Transverse colon (tissue), 4 donors: ENCODE results near the gene SLC35B2. TPM values are rescaled to one million over a fixed set of nuclear protein-coding genes. Genes with fewer than 3 reads are reported as not detected.

Experiments used
- DNase-seq: peaks from one replicate; pipeline ENCODE4 v3.0.0-alpha.2; 2019
- H3K27ac ChIP-seq, 4 donors: fragments of 200-600 bp; sonication (generic); 2 replicates each; pipeline ENCODE4 v1.5.1; 2016 to 2018; ENCODE audit warnings: inconsistent platforms in 4 of 4
- H3K27me3 ChIP-seq: fragments of 200-600 bp; sonication (generic); 2 replicates; pipeline ENCODE4 v1.5.1; 2017; ENCODE audit warnings: inconsistent platforms
- H3K36me3 ChIP-seq, 4 donors: fragments of 200-600 bp; sonication (generic); 2 replicates each; pipeline ENCODE4 v1.5.1; 2017 to 2019; ENCODE audit warnings: inconsistent platforms in 4 of 4
- H3K4me1 ChIP-seq, 4 donors: fragments of 200-600 bp; sonication (generic); 2 replicates each; pipeline ENCODE4 v1.5.1; 2017 to 2020; ENCODE audit warnings: inconsistent platforms in 4 of 4
- H3K4me3 ChIP-seq, 4 donors: fragments of 200-600 bp; sonication (generic); 1 replicate in 1 of 4; 2 replicates in 3 of 4; pipeline versions ENCODE4 v1.5.1 to v1.6.1; 2017 to 2019; ENCODE audit warnings: inconsistent platforms in 4 of 4
- H3K9me3 ChIP-seq, 2 donors: fragments of 200-600 bp; sonication (generic); 2 replicates each; pipeline ENCODE4 v1.5.1; 2017 to 2019; ENCODE audit warnings: inconsistent platforms in 2 of 2
- EP300 ChIP-seq: sonication (generic); formaldehyde crosslinking; IDR thresholded peaks from one replicate; pipeline ENCODE4 v1.6.1; 2017; ENCODE audit warnings: antibody characterized with exemption, low read depth
- POLR2A ChIP-seq: fragments of 450-650 bp; IDR thresholded peaks from one replicate; pipeline ENCODE4 v1.6.1; 2016; ENCODE audit warnings: antibody characterized with exemption, mild to moderate bottlenecking, moderate library complexity
- POLR2AphosphoS5 ChIP-seq, 3 donors: sonication (generic); formaldehyde crosslinking; IDR thresholded peaks; one replicate each; pipeline ENCODE4 v1.6.1; 2016; ENCODE audit warnings: antibody characterized with exemption in 3 of 3
- WGBS, 2 donors: methylation state at CpG; one replicate each; pipeline ENCODE4 v1.1.5; 2018; ENCODE audit warnings: low coverage in 1 of 2; 5-methylcytosine and 5-hydroxymethylcytosine counted together
- in situ Hi-C, 4 donors: fragments of 200-750 bp; cut with MboI; loops; one replicate each; pipeline versions ENCODE4 v1.15.0 to v1.15.1; 2017; ENCODE audit warnings: low sequenced_read_pairs in 3 of 4, low pct_ligation_motif_present in 1 of 4, low pct_unique_long_range_greater_than_20kb in 1 of 4
- intact Hi-C: fragments of 100-400 bp; cut with DNase I; formaldehyde crosslinking; loops from one replicate; pipeline ENCODE4 v1.15.1; 2023; ENCODE audit warnings: low total_unique reads
- total RNA-seq, 4 donors: library from RNA; depleted of rRNA; stranded (reverse); fragments of >200 nt; gene quantifications; one replicate each; pipeline ENCODE4 v1.1.0, GENCODE V29; 2016
- TF ChIP-seq, protein P1 (sequence below), 5 experiments: fragments of 200-600 bp in 3 of 5; fragments of 450-650 bp in 2 of 5; sonication (generic) in 3 of 5; IDR thresholded peaks; 1 replicate in 2 of 5; 2 replicates in 3 of 5; pipeline ENCODE4 v1.5.1; 2016 to 2017; ENCODE audit warnings: antibody characterized with exemption in 5 of 5, inconsistent platforms in 3 of 5, mild to moderate bottlenecking in 2 of 5, moderate library complexity in 1 of 5

Gene SLC35B2
- total RNA-seq, 4 donors from 2014 or later = 9.0 to 36.4 (median 22.5) TPM

DNA sequence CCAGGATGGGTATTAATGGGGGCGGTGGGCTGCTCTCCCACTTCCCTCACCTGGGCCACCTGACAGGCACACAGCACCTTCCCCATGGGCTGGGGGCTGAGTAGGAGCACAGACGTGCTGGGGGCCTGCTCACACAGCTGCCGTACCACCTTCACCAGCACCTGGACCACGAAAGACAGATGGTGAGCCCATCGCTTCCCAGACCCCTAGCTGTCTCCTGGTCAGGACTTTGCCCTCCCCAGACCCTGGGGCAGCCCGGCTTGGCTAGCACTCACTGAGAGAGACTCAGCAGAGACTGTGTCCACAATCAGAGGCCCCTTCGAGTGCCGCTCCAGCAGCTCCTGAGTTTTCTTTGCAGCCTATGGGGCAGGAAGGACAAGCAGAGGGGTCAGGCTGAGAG, 43.8 kb upstream of the SLC35B2 start:
- in situ Hi-C loops = no loop called here
- 94 to 100% methylated on average over 3 to 7 of the region's 8 CpGs for WGBS, 2 donors
- peaks cover 0 to 29% (median 11%) of the 10 kb centered on the region in 4 donors for H3K36me3 ChIP-seq
- no peak for DNase-seq
- intact Hi-C loops = no loop called here
- TF ChIP-seq POLR2A = no peak
- TF ChIP-seq, protein P1, sequence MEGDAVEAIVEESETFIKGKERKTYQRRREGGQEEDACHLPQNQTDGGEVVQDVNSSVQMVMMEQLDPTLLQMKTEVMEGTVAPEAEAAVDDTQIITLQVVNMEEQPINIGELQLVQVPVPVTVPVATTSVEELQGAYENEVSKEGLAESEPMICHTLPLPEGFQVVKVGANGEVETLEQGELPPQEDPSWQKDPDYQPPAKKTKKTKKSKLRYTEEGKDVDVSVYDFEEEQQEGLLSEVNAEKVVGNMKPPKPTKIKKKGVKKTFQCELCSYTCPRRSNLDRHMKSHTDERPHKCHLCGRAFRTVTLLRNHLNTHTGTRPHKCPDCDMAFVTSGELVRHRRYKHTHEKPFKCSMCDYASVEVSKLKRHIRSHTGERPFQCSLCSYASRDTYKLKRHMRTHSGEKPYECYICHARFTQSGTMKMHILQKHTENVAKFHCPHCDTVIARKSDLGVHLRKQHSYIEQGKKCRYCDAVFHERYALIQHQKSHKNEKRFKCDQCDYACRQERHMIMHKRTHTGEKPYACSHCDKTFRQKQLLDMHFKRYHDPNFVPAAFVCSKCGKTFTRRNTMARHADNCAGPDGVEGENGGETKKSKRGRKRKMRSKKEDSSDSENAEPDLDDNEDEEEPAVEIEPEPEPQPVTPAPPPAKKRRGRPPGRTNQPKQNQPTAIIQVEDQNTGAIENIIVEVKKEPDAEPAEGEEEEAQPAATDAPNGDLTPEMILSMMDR (IDR thresholded peaks at IDR 0.05) = no peak
- no peak for TF ChIP-seq POLR2AphosphoS5 (IDR thresholded peaks at IDR 0.05)
- no peak for TF ChIP-seq EP300
- no peak overlapping the region for H3K4me3 ChIP-seq
- peaks cover 25% of the 10 kb centered on the region for H3K27me3 ChIP-seq
- H3K27ac ChIP-seq = no peak overlapping the region
- peaks cover 6 to 16% (median 14%) of the 10 kb centered on the region in 4 donors for H3K4me1 ChIP-seq
- H3K9me3 ChIP-seq = no peaks in the 10 kb centered on the region

DNA sequence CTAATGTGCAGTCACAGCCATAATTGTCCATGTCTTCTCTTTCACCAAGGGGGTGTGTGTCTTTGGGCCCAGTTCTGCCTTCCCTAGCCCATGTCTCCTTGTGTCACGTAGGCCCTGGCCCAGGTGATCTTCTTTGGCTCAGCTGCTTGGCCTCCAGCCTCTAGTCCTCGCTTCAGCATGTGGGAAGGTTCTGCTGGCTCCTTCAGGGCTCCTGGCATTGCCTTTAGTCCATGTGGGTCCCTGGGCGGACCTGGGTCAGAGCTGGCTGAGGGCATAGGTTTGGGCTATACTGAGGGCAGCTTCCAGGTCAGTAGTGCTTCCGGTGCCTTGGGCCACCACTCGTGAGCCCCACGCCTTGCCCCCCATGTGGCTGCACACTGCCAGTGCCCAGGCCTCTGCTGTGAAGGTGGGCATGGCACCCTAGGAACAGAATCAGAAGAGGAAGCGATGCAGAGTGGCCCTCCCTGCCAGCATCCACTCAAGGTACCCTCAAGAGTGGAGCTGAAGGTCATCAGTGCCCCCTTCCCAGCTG, 43.0 kb upstream of the SLC35B2 start:
- Histone ChIP-seq H3K27me3 (peaks cover 32% of the 10 kb centered on the region), H3K36me3 (peaks cover 0 to 22% (median 11%) of the 10 kb centered on the region in 4 donors), H3K9me3 (no peaks in the 10 kb centered on the region), H3K4me3 (no peak overlapping the region), H3K4me1 (peaks cover 6 to 16% (median 14%) of the 10 kb centered on the region in 4 donors), H3K27ac (no peak overlapping the region)
- DNase-seq = no peak
- in situ Hi-C loops = no loop called here
- intact Hi-C loops = no loop called here
- no peak for TF ChIP-seq POLR2A
- no peak for TF ChIP-seq EP300
- TF ChIP-seq, protein P1 (IDR thresholded peaks at IDR 0.05) = no peak
- TF ChIP-seq POLR2AphosphoS5 (IDR thresholded peaks at IDR 0.05) = no peak
- WGBS, 2 donors = 75% methylated on average over 4 of the region's 7 CpGs; no CpG with 5 or more reads in 1 of the 2 donors

DNA sequence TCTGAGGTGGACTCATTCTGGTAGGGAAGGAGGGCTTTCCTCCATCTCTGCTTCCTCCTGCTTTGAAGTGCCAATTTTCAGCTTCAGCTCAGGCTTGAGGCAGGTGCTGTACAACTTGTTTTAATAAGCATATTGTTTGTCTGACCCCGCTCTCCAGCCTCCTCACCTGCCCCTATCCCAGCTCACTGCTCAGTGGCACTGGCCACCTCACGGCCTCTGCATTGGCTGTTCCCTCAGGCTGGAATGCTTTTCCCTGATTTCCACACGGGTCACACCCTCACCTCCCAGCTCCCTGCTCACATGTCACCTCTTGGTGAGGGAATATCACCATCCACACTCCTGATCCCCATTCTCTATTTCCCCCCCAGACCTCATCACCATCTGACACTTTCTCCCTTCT, 41.5 kb upstream of the SLC35B2 start:
- Histone ChIP-seq H3K36me3 (peaks cover 0 to 15% (median 7%) of the 10 kb centered on the region in 4 donors), H3K9me3 (no peaks in the 10 kb centered on the region), H3K27ac (no peak overlapping the region), H3K4me1 (peaks cover 6 to 16% (median 14%) of the 10 kb centered on the region in 4 donors), H3K27me3 (peaks cover 47% of the 10 kb centered on the region), H3K4me3 (no peak overlapping the region)
- 80 to 83% methylated on average over 1 to 3 of the region's 3 CpGs for WGBS, 2 donors
- in situ Hi-C loops = no loop called here
- intact Hi-C loops = no loop called here
- no peak for DNase-seq
- TF ChIP-seq, protein P1 (IDR thresholded peaks at IDR 0.05) = no peak

DNA sequence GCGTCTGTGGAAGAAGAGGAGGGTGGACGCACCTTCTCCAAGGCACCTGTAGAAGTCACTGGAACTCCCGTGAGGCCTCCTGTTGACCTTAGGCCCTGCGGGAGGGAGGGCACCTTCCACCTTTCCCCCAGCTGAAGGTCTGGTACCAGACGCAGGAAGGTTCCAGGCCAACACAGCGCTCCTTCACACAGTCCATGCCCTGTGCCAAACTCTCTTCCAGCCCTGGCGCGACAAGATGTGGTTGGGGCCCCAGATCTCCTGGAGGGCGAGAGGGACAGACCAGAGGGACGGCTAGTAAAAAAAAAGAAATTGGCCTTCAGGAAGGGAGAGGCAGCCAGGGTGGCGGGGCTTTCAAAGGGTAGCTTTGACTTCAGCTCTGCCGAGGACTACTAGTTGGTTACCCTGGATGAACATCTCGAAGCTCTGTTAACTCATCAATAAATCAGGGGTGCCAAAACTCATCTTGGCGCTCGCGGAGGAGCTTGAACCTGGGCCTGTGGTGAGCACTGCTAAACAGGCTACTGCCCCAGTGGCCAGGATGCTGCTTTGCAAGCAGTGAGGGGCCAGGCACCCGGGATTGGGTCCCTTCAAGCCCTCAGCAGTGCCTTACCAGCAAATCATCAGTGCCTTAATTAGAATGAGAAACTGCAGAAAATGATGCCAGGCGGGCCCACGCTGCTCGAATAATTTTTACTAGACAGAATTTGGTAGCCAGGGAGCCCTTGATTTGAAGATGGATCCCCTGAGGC, 40.9 kb upstream of the SLC35B2 start:
- peak overlapping the region in 1 of 4 donors; percentile 64 for H3K4me3 ChIP-seq
- 45 to 53% methylated on average over 5 to 20 of the region's 20 CpGs for WGBS, 2 donors
- H3K9me3 ChIP-seq = no peaks in the 10 kb centered on the region

More for the DNA sequence above, 40.9 kb upstream of the SLC35B2 start:
- intact Hi-C loops (no loop called here), in situ Hi-C loops (no loop called here)
- TF ChIP-seq EP300 = no peak
- TF ChIP-seq, protein P1 (IDR thresholded peaks at IDR 0.05) = no peak
- no peak for TF ChIP-seq POLR2A
- TF ChIP-seq POLR2AphosphoS5 (IDR thresholded peaks at IDR 0.05) = no peak
- DNase-seq = no peak
- H3K36me3 ChIP-seq = peaks cover 0 to 9% (median 4%) of the 10 kb centered on the region in 4 donors
- H3K27me3 ChIP-seq = peaks cover 54% of the 10 kb centered on the region
- H3K4me1 ChIP-seq = peaks cover 6 to 16% (median 14%) of the 10 kb centered on the region in 4 donors
- H3K27ac ChIP-seq = no peak overlapping the region
